Natural killer cell (primary cell): ENCODE results near the gene OPA1. TPM values are rescaled to one million over a fixed set of nuclear protein-coding genes. Genes with fewer than 3 reads are reported as not detected.

Experiments
- ATAC-seq, 3 donors: fragments of 150-1000 bp in 2 of 3; fragments of 200-7000 bp in 1 of 3; cut with Tn5 transposase; 1 replicate in 1 of 3; 2 replicates in 2 of 3; pipeline ENCODE4 v1.10.0; 2021; ENCODE audit warnings: mild to moderate bottlenecking in 2 of 3, moderate library complexity in 2 of 3
- DNase-seq, 2 donors: peaks; one replicate each; pipeline versions ENCODE4 v3.0.0 to v3.0.0-alpha.2; 2013 to 2021; ENCODE audit warnings: mixed read lengths in 1 of 2
- H3K27ac ChIP-seq: one replicate; pipeline ENCODE4 v1.5.1; 2013; ENCODE audit warnings: mild to moderate bottlenecking, low read length
- H3K27me3 ChIP-seq: one replicate; pipeline ENCODE4 v1.6.1; 2013; ENCODE audit warnings: low read length; ENCODE audit not compliant: control insufficient read depth, insufficient read depth
- H3K36me3 ChIP-seq: one replicate; pipeline ENCODE4 v1.6.1; 2013; ENCODE audit warnings: low read length; ENCODE audit not compliant: control insufficient read depth, insufficient read depth
- H3K4me1 ChIP-seq: one replicate; pipeline ENCODE4 v1.6.1; 2013; ENCODE audit warnings: low read length; ENCODE audit not compliant: control insufficient read depth, insufficient read depth
- H3K4me3 ChIP-seq: one replicate; pipeline ENCODE4 v1.5.1; 2013; ENCODE audit warnings: low read length
- H3K9me3 ChIP-seq: one replicate; pipeline ENCODE4 v1.6.1; 2013; ENCODE audit warnings: low read length; ENCODE audit not compliant: control insufficient read depth, insufficient read depth
- H3K27ac Mint-ChIP-seq, 2 donors: one replicate each; pipeline ENCODE4 v1.8.0; 2022; ENCODE audit warnings: mild to moderate bottlenecking in 2 of 2, mixed read lengths in 2 of 2, moderate library complexity in 1 of 2
- H3K27me3 Mint-ChIP-seq, 2 donors: one replicate each; pipeline ENCODE4 v1.8.0; 2022; ENCODE audit warnings: low read depth in 2 of 2, mixed read lengths in 2 of 2
- H3K36me3 Mint-ChIP-seq: one replicate; pipeline ENCODE4 v1.8.0; 2022; ENCODE audit warnings: mixed read lengths
- H3K4me1 Mint-ChIP-seq, 2 donors: one replicate each; pipeline ENCODE4 v1.8.0; 2022; ENCODE audit warnings: mixed read lengths in 2 of 2
- H3K4me3 Mint-ChIP-seq: one replicate; pipeline ENCODE4 v1.8.0; 2022; ENCODE audit warnings: mild to moderate bottlenecking, moderate library complexity, mixed read lengths
- H3K9me3 Mint-ChIP-seq, 2 donors: one replicate each; pipeline ENCODE4 v1.8.0; 2022; ENCODE audit warnings: mixed read lengths in 2 of 2
- CTCF ChIP-seq: fragments of 200-600 bp; IDR thresholded peaks from one replicate; pipeline ENCODE4 v1.8.0; 2022; ENCODE audit warnings: antibody characterized with exemption
- WGBS: methylation state at CpG from one replicate; pipeline ENCODE4 v1.1.7; 2013; ENCODE audit warnings: missing lambda C conversion rate; ENCODE audit not compliant: insufficient coverage; 5-methylcytosine and 5-hydroxymethylcytosine counted together
- intact Hi-C: fragments of 100-400 bp; cut with micrococcal nuclease; formaldehyde crosslinking; loops from one replicate; pipeline ENCODE4 v1.14.2; 2022
- total RNA-seq, 4 donors: library from RNA; stranded (reverse); fragments of 120-200 nt in 1 of 4; gene quantifications; one replicate each; pipeline versions ENCODE4 v1.2.3 to v1.2.4, GENCODE V29; 2013 to 2022

OPA1 gene
- total RNA-seq, 3 donors from 2014 or later (not counting 1 experiment from before 2014, with no cell fraction given): 52.6 to 72.0 (median 57.5) TPM

GRCh38 chr3:193640728-193641439 lies 47.9 kb downstream of the OPA1 start:
- DNase-seq (no peak), ATAC-seq (no peak)
- Histone ChIP-seq H3K4me1 (no peaks in the 10 kb centered on the region), H3K27me3 (no peaks in the 10 kb centered on the region), H3K4me3 (no peak overlapping the region), H3K9me3 (no peaks in the 10 kb centered on the region), H3K36me3 (peaks cover 73% of the 10 kb centered on the region), H3K27ac (no peak overlapping the region)
- Mint-ChIP-seq H3K27me3 (no peaks in the 10 kb centered on the region), H3K9me3 (no peaks in the 10 kb centered on the region), H3K36me3 (no peaks in the 10 kb centered on the region), H3K4me1 (no peaks in the 10 kb centered on the region), H3K27ac (no peak overlapping the region), H3K4me3 (no peak overlapping the region)
- intact Hi-C loops: no loop called here
- 100% methylated on average over 2 of the region's 4 CpGs for WGBS
- no peak for TF ChIP-seq CTCF

- Mint-ChIP-seq H3K9me3 (no peaks in the 10 kb centered on the region), H3K4me3 (no peak overlapping the region), H3K4me1 (no peaks in the 10 kb centered on the region), H3K27ac (no peak overlapping the region), H3K27me3 (no peaks in the 10 kb centered on the region), H3K36me3 (no peaks in the 10 kb centered on the region)
- Histone ChIP-seq H3K4me3 (no peak overlapping the region), H3K4me1 (no peaks in the 10 kb centered on the region), H3K27me3 (no peaks in the 10 kb centered on the region), H3K36me3 (peaks cover 74% of the 10 kb centered on the region), H3K9me3 (no peaks in the 10 kb centered on the region), H3K27ac (no peak overlapping the region)
- TF ChIP-seq CTCF: no peak
- ATAC-seq: no peak
- no peak for DNase-seq
- intact Hi-C loops: no loop called here
- WGBS: 95% methylated on average over 2 of the region's 3 CpGs
Measured at GRCh38 chr3:193641440-193641775, 48.4 kb downstream of the OPA1 start.

- H3K9me3 ChIP-seq: no peaks in the 10 kb centered on the region
- no peaks in the 10 kb centered on the region for H3K27me3 ChIP-seq
- no peak for DNase-seq
- no peak for ATAC-seq
- Mint-ChIP-seq H3K27ac (no peak overlapping the region), H3K36me3 (peaks cover 11% of the 10 kb centered on the region), H3K9me3 (no peaks in the 10 kb centered on the region), H3K4me3 (no peak overlapping the region), H3K4me1 (no peaks in the 10 kb centered on the region), H3K27me3 (no peaks in the 10 kb centered on the region)
- H3K4me1 ChIP-seq: no peaks in the 10 kb centered on the region
- peaks cover 87% of the 10 kb centered on the region for H3K36me3 ChIP-seq
- no peak overlapping the region for H3K27ac ChIP-seq
- intact Hi-C loops: no loop called here
- no peak for TF ChIP-seq CTCF
- H3K4me3 ChIP-seq: no peak overlapping the region
- WGBS: 100% methylated on average over 5 of the region's 6 CpGs
Measured at GRCh38 chr3:193645806-193646205, 52.8 kb downstream of the OPA1 start.

- peaks cover 11% of the 10 kb centered on the region for H3K36me3 Mint-ChIP-seq
- H3K9me3 Mint-ChIP-seq: no peaks in the 10 kb centered on the region
- DNase-seq: no peak
- no peak overlapping the region for H3K4me3 Mint-ChIP-seq
- H3K27ac Mint-ChIP-seq: no peak overlapping the region
- no peaks in the 10 kb centered on the region for H3K9me3 ChIP-seq
- ATAC-seq: no peak
- H3K4me1 ChIP-seq: no peaks in the 10 kb centered on the region
- peaks cover 68% of the 10 kb centered on the region for H3K36me3 ChIP-seq
- no peaks in the 10 kb centered on the region for H3K27me3 Mint-ChIP-seq
- no peak overlapping the region for H3K27ac ChIP-seq
- H3K4me3 ChIP-seq: no peak overlapping the region
- H3K27me3 ChIP-seq: no peaks in the 10 kb centered on the region
- no peak for TF ChIP-seq CTCF
- no peaks in the 10 kb centered on the region for H3K4me1 Mint-ChIP-seq
- 100% methylated on average over 1 of the region's 2 CpGs for WGBS
- intact Hi-C loops: no loop called here
Measured at GRCh38 chr3:193648542-193649076, 55.6 kb downstream of the OPA1 start.
